Testis (tissue), 2 donors: ENCODE measurements around the gene HIGD2A.

ENCODE experiments used
- CTCF ChIP-seq, 3 experiments: fragments of 450-650 bp in 2 of 3; fragments of 200-600 bp in 1 of 3; sonication (generic) in 1 of 3; IDR thresholded peaks; one replicate each; pipeline ENCODE4 v1.5.1; 2016 to 2019; ENCODE audit warnings: antibody characterized with exemption in 3 of 3, mild to moderate bottlenecking in 2 of 3, moderate library complexity in 1 of 3
- POLR2A ChIP-seq: fragments of 450-650 bp; IDR thresholded peaks from one replicate; pipeline ENCODE4 v1.6.1; 2017; ENCODE audit warnings: antibody characterized with exemption, mild to moderate bottlenecking, moderate library complexity

GRCh38 chr5:176383248-176383905 is 5.2 kb upstream of the HIGD2A start:
- TF ChIP-seq CTCF (IDR thresholded peaks at IDR 0.05) (no peak), POLR2A (no peak)
